HG02588 (cell line): ENCODE data around the gene WDR62.

Experiments used
- ATAC-seq: cut with Tn5 transposase; IDR thresholded peaks from one replicate; pipeline ENCODE4 v1.9.1; 2021; ENCODE audit warnings: mild to moderate bottlenecking, moderate library complexity; ENCODE audit not compliant: unreplicated experiment

WDR62 gene

GRCh38 chr19:36054733-36055686 lies at the start of gene WDR62:
WDR62 (plus strand) TSS chr19:36054897; CDS start chr19:36054972, 75 bp downstream.
- ATAC-seq, result peak; percentile 70

- ATAC-seq, result no peak
Measured at GRCh38 chr19:36006955-36007354, 47.7 kb upstream of the WDR62 start.

- ATAC-seq, result no peak
Measured at GRCh38 chr19:36008336-36008978, 46.2 kb upstream of the WDR62 start, which contains the start of gene SYNE4. SYNE4 (minus strand) TSS chr19:36008813; CDS start chr19:36008681, 132 bp downstream.

- no peak for ATAC-seq
Measured at GRCh38 chr19:36009220-36009619, 45.5 kb upstream of the WDR62 start.

GRCh38 chr19:36009633-36010379 lies 44.9 kb upstream of the WDR62 start:
- no peak for ATAC-seq

GRCh38 chr19:36010402-36010801 lies 44.3 kb upstream of the WDR62 start:
- no peak for ATAC-seq

GRCh38 chr19:36013280-36014011 lies 41.3 kb upstream of the WDR62 start:
- ATAC-seq, result no peak

- ATAC-seq, result peak; percentile 93
Measured at GRCh38 chr19:36014012-36014924, 40.4 kb upstream of the WDR62 start, which contains the start of gene ALKBH6. ALKBH6 (minus strand) TSS chr19:36014213; CDS start chr19:36013397, 816 bp downstream.

- ATAC-seq, result no peak
Measured at GRCh38 chr19:36019061-36019670, 35.5 kb upstream of the WDR62 start.

- no peak for ATAC-seq
Measured at GRCh38 chr19:36023432-36023831, 31.3 kb upstream of the WDR62 start.

GRCh38 chr19:36025541-36025940 lies 29.2 kb upstream of the WDR62 start:
- ATAC-seq, result no peak

GRCh38 chr19:36026091-36026876 lies 28.4 kb upstream of the WDR62 start:
- ATAC-seq, result no peak

- ATAC-seq, result no peak
Measured at GRCh38 chr19:36027696-36028095, 27.0 kb upstream of the WDR62 start.

GRCh38 chr19:36028313-36029041 lies 26.2 kb upstream of the WDR62 start:
- ATAC-seq, result no peak

- no peak for ATAC-seq
Measured at GRCh38 chr19:36030264-36031148, 24.2 kb upstream of the WDR62 start.

- no peak for ATAC-seq
Measured at GRCh38 chr19:36031308-36031707, 23.4 kb upstream of the WDR62 start.
